GM23248 (cell line): ENCODE results near the gene HIF1A. TPM values are rescaled to one million over a fixed set of nuclear protein-coding genes. Genes with fewer than 3 reads are reported as not detected.

ENCODE experiments used
- DNase-seq: peaks from one replicate; pipeline ENCODE4 v3.0.0-alpha.2; 2015
- H2AFZ ChIP-seq: fragments of 200-600 bp; sonication (generic); 2 replicates; pipeline ENCODE4 v1.6.1; 2016; ENCODE audit warnings: antibody characterized with exemption
- H3F3A ChIP-seq: fragments of 200-600 bp; sonication (generic); 2 replicates; pipeline ENCODE4 v1.6.1; 2016; ENCODE audit warnings: mild to moderate bottlenecking, antibody characterized with exemption, mixed run types; ENCODE audit not compliant: insufficient read depth
- H3K27ac ChIP-seq: fragments of 200-600 bp; sonication (generic); 2 replicates; pipeline ENCODE4 v1.5.1; 2016; ENCODE audit warnings: mild to moderate bottlenecking
- H3K27me3 ChIP-seq: fragments of 200-600 bp; sonication (generic); replicated peaks from 2 replicates; pipeline ENCODE4 v1.6.1; 2016; ENCODE audit warnings: mild to moderate bottlenecking; ENCODE audit not compliant: insufficient read depth
- H3K36me3 ChIP-seq: fragments of 200-600 bp; sonication (generic); 2 replicates; pipeline ENCODE4 v1.6.1; 2016; ENCODE audit warnings: low read depth, mild to moderate bottlenecking
- H3K4me1 ChIP-seq: fragments of 200-600 bp; sonication (generic); 2 replicates; pipeline ENCODE4 v1.6.1; 2016; ENCODE audit warnings: mild to moderate bottlenecking; ENCODE audit not compliant: insufficient read depth
- H3K4me2 ChIP-seq: fragments of 200-600 bp; sonication (generic); one replicate; pipeline ENCODE4 v1.6.1; 2016; ENCODE audit warnings: mild to moderate bottlenecking; ENCODE audit not compliant: unreplicated experiment
- H3K4me3 ChIP-seq: fragments of 200-600 bp; sonication (generic); 2 replicates; pipeline ENCODE4 v1.5.1; 2016; ENCODE audit warnings: mild to moderate bottlenecking
- H3K79me2 ChIP-seq: fragments of 200-600 bp; sonication (generic); 2 replicates; pipeline ENCODE4 v1.6.1; 2016; ENCODE audit warnings: mild to moderate bottlenecking; ENCODE audit not compliant: insufficient read depth
- H3K9ac ChIP-seq: fragments of 200-600 bp; sonication (generic); 2 replicates; pipeline ENCODE4 v1.6.1; 2016; ENCODE audit warnings: mild to moderate bottlenecking
- H3K9me2 ChIP-seq: fragments of 200-600 bp; sonication (generic); 2 replicates; pipeline ENCODE4 v1.6.1; 2016; ENCODE audit warnings: mixed run types, mild to moderate bottlenecking, moderate library complexity; ENCODE audit not compliant: insufficient read depth
- H3K9me3 ChIP-seq: fragments of 200-600 bp; sonication (generic); one replicate; pipeline ENCODE4 v1.6.1; 2017; ENCODE audit warnings: low read depth
- H4K20me1 ChIP-seq: fragments of 200-600 bp; sonication (generic); 2 replicates; pipeline ENCODE4 v1.6.0; 2016; ENCODE audit not compliant: insufficient read depth
- EZH2 ChIP-seq: fragments of 200-600 bp; sonication (generic); IDR thresholded peaks from 2 replicates; pipeline ENCODE4 v1.6.1; 2018; ENCODE audit warnings: antibody characterized with exemption, mild to moderate bottlenecking; ENCODE audit not compliant: insufficient read depth, poor library complexity, severe bottlenecking
- EZH2phosphoT487 ChIP-seq: fragments of 200-600 bp; sonication (generic); IDR thresholded peaks from 2 replicates; pipeline ENCODE4 v1.6.1; 2018; ENCODE audit warnings: antibody characterized with exemption, moderate library complexity, mild to moderate bottlenecking, low read depth; ENCODE audit not compliant: insufficient read depth
- WGBS, 2 experiments: methylation state at CpG; one replicate each; pipeline ENCODE4 v1.1.6; 2015 to 2017; ENCODE audit warnings: low lambda C conversion rate in 2 of 2, low coverage in 1 of 2; ENCODE audit errors: missing lambda C conversion rate in 2 of 2; 5-methylcytosine and 5-hydroxymethylcytosine counted together
- in situ Hi-C: fragments of 300-500 bp; cut with MboI; formaldehyde crosslinking; loops from 2 replicates; pipeline ENCODE4 v1.15.0; 2020
- polyA plus RNA-seq: library from polyadenylated mRNA; unstranded; fragments of >200 nt; fragmentation: Nextera tagmentation; extraction: Ambion mirVana; gene quantifications from 2 replicates; pipeline ENCODE4 v1.2.1, GENCODE V29; 2016
- total RNA-seq: library from RNA; depleted of rRNA; stranded (reverse); fragments of >200 nt; shearing (Covaris generic); gene quantifications from 2 replicates; pipeline ENCODE4 v1.2.3, GENCODE V29; 2014

The HIF1A gene
- total and polyA plus RNA-seq, 2 experiments from 2014 or later = 907 to 1,114 TPM

GRCh38 chr14:61670576-61670975 lies 24.7 kb upstream of the HIF1A start:
- Histone ChIP-seq H3F3A (no peaks in the 10 kb centered on the region; the same call in 1 of the 2 replicates), H3K9ac (no peak overlapping the region), H3K27me3 (no peaks in the 10 kb centered on the region), H3K9me2 (no peaks in the 10 kb centered on the region), H3K79me2 (no peaks in the 10 kb centered on the region), H3K27ac (no peak overlapping the region), H3K36me3 (no peaks in the 10 kb centered on the region), H4K20me1 (no peaks in the 10 kb centered on the region), H3K4me1 (peaks cover 7% of the 10 kb centered on the region; the same call in 1 of the 2 replicates), H2AFZ (no peak overlapping the region), H3K9me3 (no peaks in the 10 kb centered on the region), H3K4me2 (no peak overlapping the region), H3K4me3 (no peak overlapping the region)
- 70 to 71% methylated on average over 7 of the region's 7 CpGs for WGBS, 2 experiments
- TF ChIP-seq EZH2 (no peak), EZH2phosphoT487 (no peak)
- in situ Hi-C loops = no loop called here
- no peak for DNase-seq

- Histone ChIP-seq H3K4me1 (peaks cover 7% of the 10 kb centered on the region; the same call in 1 of the 2 replicates), H3K27me3 (no peaks in the 10 kb centered on the region), H3F3A (no peaks in the 10 kb centered on the region; the same call in 1 of the 2 replicates), H3K36me3 (no peaks in the 10 kb centered on the region), H3K27ac (no peak overlapping the region), H3K4me3 (no peak overlapping the region), H3K9ac (no peak overlapping the region), H3K9me3 (no peaks in the 10 kb centered on the region), H2AFZ (no peak overlapping the region), H4K20me1 (no peaks in the 10 kb centered on the region), H3K79me2 (no peaks in the 10 kb centered on the region), H3K4me2 (no peak overlapping the region), H3K9me2 (no peaks in the 10 kb centered on the region)
- DNase-seq = no peak
- TF ChIP-seq EZH2phosphoT487 (no peak), EZH2 (no peak)
- in situ Hi-C loops = no loop called here
- WGBS, 2 experiments = 44 to 47% methylated on average over 3 of the region's 3 CpGs
Observed at GRCh38 chr14:61671082-61671481, 24.2 kb upstream of the HIF1A start.

- H3K4me1 ChIP-seq = peaks cover 7% of the 10 kb centered on the region; the same call in 1 of the 2 replicates
- no peaks in the 10 kb centered on the region for H3K36me3 ChIP-seq
- no peaks in the 10 kb centered on the region for H3K79me2 ChIP-seq
- TF ChIP-seq EZH2 = no peak
- TF ChIP-seq EZH2phosphoT487 = no peak
- H4K20me1 ChIP-seq = no peaks in the 10 kb centered on the region
- H3K27me3 ChIP-seq = no peaks in the 10 kb centered on the region
- H3K4me3 ChIP-seq = no peak overlapping the region
- DNase-seq = no peak
- WGBS, 2 experiments = 92 to 99% methylated on average over 7 of the region's 7 CpGs
- no peak overlapping the region for H2AFZ ChIP-seq
- no peak overlapping the region for H3K9ac ChIP-seq
- no peak overlapping the region for H3K27ac ChIP-seq
- in situ Hi-C loops = no loop called here
- no peaks in the 10 kb centered on the region for H3K9me2 ChIP-seq
- H3F3A ChIP-seq = no peaks in the 10 kb centered on the region; the same call in 1 of the 2 replicates
- H3K4me2 ChIP-seq = no peak overlapping the region
- H3K9me3 ChIP-seq = no peaks in the 10 kb centered on the region
Observed at GRCh38 chr14:61672796-61673195, 22.5 kb upstream of the HIF1A start.

GRCh38 chr14:61673305-61673704 lies 22.0 kb upstream of the HIF1A start:
- no peak overlapping the region for H3K9ac ChIP-seq
- no peak for TF ChIP-seq EZH2
- TF ChIP-seq EZH2phosphoT487 = no peak
- H3K36me3 ChIP-seq = no peaks in the 10 kb centered on the region
- H3K4me2 ChIP-seq = no peak overlapping the region
- no peaks in the 10 kb centered on the region for H4K20me1 ChIP-seq
- H3K27me3 ChIP-seq = no peaks in the 10 kb centered on the region
- no peaks in the 10 kb centered on the region; the same call in 1 of the 2 replicates for H3F3A ChIP-seq
- WGBS, 2 experiments = 72 to 73% methylated on average over 5 of the region's 5 CpGs
- H3K4me1 ChIP-seq = peaks cover 7% of the 10 kb centered on the region; the same call in 1 of the 2 replicates
- no peak overlapping the region for H3K4me3 ChIP-seq
- in situ Hi-C loops = no loop called here
- no peaks in the 10 kb centered on the region for H3K79me2 ChIP-seq
- H3K27ac ChIP-seq = no peak overlapping the region
- DNase-seq = no peak
- no peaks in the 10 kb centered on the region for H3K9me2 ChIP-seq
- H3K9me3 ChIP-seq = no peaks in the 10 kb centered on the region
- no peak overlapping the region for H2AFZ ChIP-seq

GRCh38 chr14:61675291-61675690 lies 20.0 kb upstream of the HIF1A start:
- in situ Hi-C loops = no loop called here
- H3F3A ChIP-seq = peaks cover 5% of the 10 kb centered on the region; the same call in 1 of the 2 replicates
- H3K27me3 ChIP-seq = no peaks in the 10 kb centered on the region
- no peaks in the 10 kb centered on the region for H3K36me3 ChIP-seq
- H4K20me1 ChIP-seq = no peaks in the 10 kb centered on the region
- 60 to 77% methylated on average over 3 of the region's 3 CpGs for WGBS, 2 experiments
- H3K79me2 ChIP-seq = no peaks in the 10 kb centered on the region
- H3K9ac ChIP-seq = no peak overlapping the region
- H3K4me3 ChIP-seq = no peak overlapping the region
- no peaks in the 10 kb centered on the region for H3K9me3 ChIP-seq
- peaks cover 12% of the 10 kb centered on the region; the same call in 1 of the 2 replicates for H3K4me1 ChIP-seq
- DNase-seq = no peak
- H3K9me2 ChIP-seq = no peaks in the 10 kb centered on the region
- TF ChIP-seq EZH2phosphoT487 (no peak), EZH2 (no peak)
- no peak overlapping the region for H3K27ac ChIP-seq
- no peak overlapping the region for H2AFZ ChIP-seq
- no peak overlapping the region for H3K4me2 ChIP-seq
